Smooth muscle cell (in vitro differentiated cells): Measurements from ENCODE around the gene NR5A1. TPM values are rescaled to one million over a fixed set of nuclear protein-coding genes. Genes with fewer than 3 reads are reported as not detected.

ENCODE experiments used
- DNase-seq: peaks from one replicate; lab custom pipeline; 2025; ENCODE audit not compliant: unreplicated experiment; lab: John Stamatoyannopoulos, UW
- H2AFZ ChIP-seq: fragments of 200-600 bp; sonication (generic); 2 replicates; pipeline ENCODE4 v1.6.0; 2016; ENCODE audit warnings: antibody characterized with exemption, low read depth, mild to moderate bottlenecking
- H3F3A ChIP-seq: fragments of 200-600 bp; sonication (generic); 2 replicates; pipeline ENCODE4 v1.6.0; 2017; ENCODE audit warnings: antibody characterized with exemption, low read depth
- H3K27ac ChIP-seq: fragments of 200-600 bp; sonication (generic); 2 replicates; pipeline ENCODE4 v1.5.1; 2016; ENCODE audit warnings: low read depth, mild to moderate bottlenecking
- H3K27me3 ChIP-seq: fragments of 200-600 bp; sonication (generic); 2 replicates; pipeline ENCODE4 v1.6.1; 2016; ENCODE audit warnings: low read depth, mild to moderate bottlenecking
- H3K36me3 ChIP-seq: fragments of 200-600 bp; sonication (generic); 2 replicates; pipeline ENCODE4 v1.5.1; 2016; ENCODE audit warnings: low read depth
- H3K4me1 ChIP-seq: fragments of 200-600 bp; sonication (generic); 2 replicates; pipeline ENCODE4 v1.5.1; 2016; ENCODE audit warnings: low read depth
- H3K4me2 ChIP-seq: fragments of 200-600 bp; sonication (generic); 2 replicates; pipeline ENCODE4 v1.6.0; 2016; ENCODE audit warnings: mild to moderate bottlenecking
- H3K4me3 ChIP-seq: fragments of 200-600 bp; sonication (generic); 2 replicates; pipeline ENCODE4 v1.5.1; 2016; ENCODE audit warnings: mild to moderate bottlenecking
- H3K79me2 ChIP-seq: fragments of 200-600 bp; sonication (generic); 2 replicates; pipeline ENCODE4 v1.6.0; 2016; ENCODE audit warnings: low read depth, mild to moderate bottlenecking
- H3K9ac ChIP-seq: fragments of 200-600 bp; sonication (generic); 2 replicates; pipeline ENCODE4 v1.6.0; 2016; ENCODE audit warnings: low read depth
- H3K9me3 ChIP-seq: fragments of 200-600 bp; sonication (generic); replicated peaks from 2 replicates; pipeline ENCODE4 v1.5.1; 2016; ENCODE audit warnings: low read depth
- H4K20me1 ChIP-seq: fragments of 200-600 bp; sonication (generic); 2 replicates; pipeline ENCODE4 v1.6.0; 2016; ENCODE audit warnings: low read depth
- WGBS: methylation state at CpG from one replicate; pipeline ENCODE4 v1.1.7; 2016; ENCODE audit warnings: low lambda C conversion rate; 5-methylcytosine and 5-hydroxymethylcytosine counted together
- polyA plus RNA-seq: library from polyadenylated mRNA; unstranded; fragments of >200 nt; fragmentation: Nextera tagmentation; extraction: Ambion mirVana; gene quantifications from 2 replicates; pipeline ENCODE4 v1.2.1, GENCODE V29; 2016
- total RNA-seq: library from RNA; depleted of rRNA; stranded (reverse); fragments of >200 nt; gene quantifications from 2 replicates; pipeline ENCODE4 v1.2.3, GENCODE V29; 2014
- TF ChIP-seq, protein P1 (sequence below): fragments of 200-600 bp; sonication (generic); IDR thresholded peaks from 2 replicates; pipeline ENCODE4 v1.5.1; 2017; ENCODE audit warnings: borderline replicate concordance, mild to moderate bottlenecking, antibody characterized with exemption; ENCODE audit not compliant: insufficient read depth, poor library complexity, severe bottlenecking

Gene NR5A1
- total and polyA plus RNA-seq, 2 experiments from 2014 or later: not detected

DNA sequence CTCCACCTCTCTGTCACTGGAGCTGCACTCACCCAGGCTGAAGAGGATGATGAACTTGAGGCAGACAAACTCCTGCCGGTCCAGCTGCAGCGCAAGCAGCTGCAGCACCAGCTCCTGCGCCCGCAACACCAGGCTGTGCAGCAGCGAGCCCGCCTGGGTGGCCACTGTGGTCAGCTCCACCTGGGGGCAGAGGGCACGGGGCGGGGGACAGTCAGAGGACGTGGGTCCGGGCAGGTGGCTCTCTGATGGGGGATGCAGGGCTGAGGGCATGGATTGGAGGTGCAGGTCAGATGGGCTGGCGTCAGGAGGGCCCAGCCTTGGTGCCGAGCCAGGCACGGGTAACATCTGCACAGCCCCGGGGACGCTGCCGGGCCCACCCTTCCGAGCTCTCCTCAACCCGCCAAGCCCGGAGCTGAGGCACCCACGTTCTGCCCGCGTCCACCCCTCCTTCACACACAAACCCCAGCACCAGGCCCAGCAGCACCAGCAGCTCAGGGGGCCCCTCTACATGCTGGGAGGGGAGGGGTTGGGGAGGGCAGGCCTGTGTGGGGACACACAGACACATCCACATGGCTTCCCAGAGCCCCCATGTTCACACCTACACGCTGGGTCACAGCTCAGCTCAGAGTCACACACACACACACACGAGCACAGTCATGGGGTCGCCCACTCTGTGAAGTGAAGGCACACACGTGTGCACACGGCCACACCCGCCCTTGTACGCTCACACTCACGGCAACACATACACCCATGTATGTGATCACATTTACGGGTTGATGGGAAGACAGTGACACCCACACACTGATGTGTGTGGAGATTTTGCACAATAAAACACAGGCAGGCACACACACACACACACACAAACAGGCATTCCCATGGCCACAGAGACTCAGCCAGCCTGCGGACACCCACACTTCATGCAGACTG lies 15.9 kb downstream of the NR5A1 start:
- no peak for DNase-seq
- H3K4me3 ChIP-seq: no peak overlapping the region
- H4K20me1 ChIP-seq: no peaks in the 10 kb centered on the region
- no peak overlapping the region for H3K9ac ChIP-seq
- H2AFZ ChIP-seq: no peak overlapping the region
- H3K4me1 ChIP-seq: peaks cover 15% of the 10 kb centered on the region
- H3K36me3 ChIP-seq: no peaks in the 10 kb centered on the region
- TF ChIP-seq, protein P1, sequence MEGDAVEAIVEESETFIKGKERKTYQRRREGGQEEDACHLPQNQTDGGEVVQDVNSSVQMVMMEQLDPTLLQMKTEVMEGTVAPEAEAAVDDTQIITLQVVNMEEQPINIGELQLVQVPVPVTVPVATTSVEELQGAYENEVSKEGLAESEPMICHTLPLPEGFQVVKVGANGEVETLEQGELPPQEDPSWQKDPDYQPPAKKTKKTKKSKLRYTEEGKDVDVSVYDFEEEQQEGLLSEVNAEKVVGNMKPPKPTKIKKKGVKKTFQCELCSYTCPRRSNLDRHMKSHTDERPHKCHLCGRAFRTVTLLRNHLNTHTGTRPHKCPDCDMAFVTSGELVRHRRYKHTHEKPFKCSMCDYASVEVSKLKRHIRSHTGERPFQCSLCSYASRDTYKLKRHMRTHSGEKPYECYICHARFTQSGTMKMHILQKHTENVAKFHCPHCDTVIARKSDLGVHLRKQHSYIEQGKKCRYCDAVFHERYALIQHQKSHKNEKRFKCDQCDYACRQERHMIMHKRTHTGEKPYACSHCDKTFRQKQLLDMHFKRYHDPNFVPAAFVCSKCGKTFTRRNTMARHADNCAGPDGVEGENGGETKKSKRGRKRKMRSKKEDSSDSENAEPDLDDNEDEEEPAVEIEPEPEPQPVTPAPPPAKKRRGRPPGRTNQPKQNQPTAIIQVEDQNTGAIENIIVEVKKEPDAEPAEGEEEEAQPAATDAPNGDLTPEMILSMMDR: no peak
- no peak overlapping the region for H3K27ac ChIP-seq
- WGBS: 91% methylated on average over 22 of the region's 32 CpGs
- H3F3A ChIP-seq: no peaks in the 10 kb centered on the region
- H3K9me3 ChIP-seq: no peaks in the 10 kb centered on the region
- H3K79me2 ChIP-seq: no peaks in the 10 kb centered on the region
- H3K4me2 ChIP-seq: no peak overlapping the region
- peaks cover 26% of the 10 kb centered on the region for H3K27me3 ChIP-seq

DNA sequence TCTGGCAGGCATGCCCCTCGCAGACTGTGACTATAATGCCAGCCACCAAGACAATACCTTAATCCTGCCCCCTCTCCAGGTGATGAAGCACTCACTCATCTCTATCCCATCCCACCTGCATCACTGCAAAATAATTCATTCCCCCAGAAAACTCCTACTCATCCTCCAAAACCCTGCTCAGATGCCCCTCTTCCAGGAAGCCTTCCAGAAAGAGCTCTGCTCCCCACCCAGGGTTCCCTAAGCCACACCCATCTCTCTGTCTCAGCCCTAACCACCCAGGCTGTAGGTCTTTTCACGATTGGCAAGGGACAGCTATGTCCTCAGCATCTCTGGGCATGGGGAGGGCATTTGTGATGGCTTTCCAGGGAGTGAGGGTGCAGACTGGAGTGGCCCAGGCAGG lies 17.2 kb downstream of the NR5A1 start:
- Histone ChIP-seq H3K4me3 (no peak overlapping the region), H3K79me2 (no peaks in the 10 kb centered on the region), H2AFZ (no peak overlapping the region), H3K9me3 (no peaks in the 10 kb centered on the region), H3K27me3 (peaks cover 28% of the 10 kb centered on the region), H3K27ac (no peak overlapping the region), H3K4me2 (no peak overlapping the region), H3K36me3 (no peaks in the 10 kb centered on the region), H3K4me1 (peaks cover 29% of the 10 kb centered on the region), H4K20me1 (no peaks in the 10 kb centered on the region), H3K9ac (no peak overlapping the region), H3F3A (no peaks in the 10 kb centered on the region)
- DNase-seq: no peak
- 83% methylated on average over 2 of the region's 2 CpGs for WGBS
- TF ChIP-seq, protein P1: no peak

DNA sequence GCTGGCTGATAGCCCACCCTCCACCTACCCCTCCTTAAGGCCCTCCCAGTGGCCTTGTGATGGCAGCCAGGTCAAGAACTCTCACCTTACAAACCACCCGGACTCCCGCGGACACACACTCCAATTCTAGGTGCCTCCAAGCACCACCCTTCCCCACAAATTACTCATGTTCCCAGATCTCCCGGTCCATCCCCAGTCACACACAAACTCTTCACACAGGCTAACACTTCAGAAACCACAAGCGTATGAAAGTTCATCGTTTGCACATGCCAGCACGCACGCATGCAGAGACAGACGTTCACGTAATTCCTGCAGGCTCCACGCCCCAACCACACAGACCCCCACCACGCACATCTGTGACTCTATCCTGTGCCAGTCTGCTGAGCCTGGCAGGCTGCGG lies 18.0 kb downstream of the NR5A1 start:
- WGBS: 89% methylated on average over 13 of the region's 13 CpGs
- Histone ChIP-seq H3F3A (no peaks in the 10 kb centered on the region), H3K9ac (no peak overlapping the region), H3K36me3 (no peaks in the 10 kb centered on the region), H3K4me1 (peaks cover 31% of the 10 kb centered on the region), H4K20me1 (no peaks in the 10 kb centered on the region), H3K4me3 (no peak overlapping the region), H3K79me2 (no peaks in the 10 kb centered on the region), H3K4me2 (no peak overlapping the region), H2AFZ (no peak overlapping the region), H3K9me3 (no peaks in the 10 kb centered on the region), H3K27ac (no peak overlapping the region), H3K27me3 (peaks cover 28% of the 10 kb centered on the region)
- TF ChIP-seq, protein P1: no peak
- no peak for DNase-seq
